ENCODE measurements around the gene CTTNBP2.
A peak's percentile ranks its signal among the peaks of the same experiment; 100 is the strongest.

CTTNBP2 gene

GRCh38 chr7:117824592-117824991 lies 48.6 kb downstream of the CTTNBP2 start:
- no peak for FAIRE-seq
- no peak for DNase-seq (ENCODE audit: low spot score)

DNA sequence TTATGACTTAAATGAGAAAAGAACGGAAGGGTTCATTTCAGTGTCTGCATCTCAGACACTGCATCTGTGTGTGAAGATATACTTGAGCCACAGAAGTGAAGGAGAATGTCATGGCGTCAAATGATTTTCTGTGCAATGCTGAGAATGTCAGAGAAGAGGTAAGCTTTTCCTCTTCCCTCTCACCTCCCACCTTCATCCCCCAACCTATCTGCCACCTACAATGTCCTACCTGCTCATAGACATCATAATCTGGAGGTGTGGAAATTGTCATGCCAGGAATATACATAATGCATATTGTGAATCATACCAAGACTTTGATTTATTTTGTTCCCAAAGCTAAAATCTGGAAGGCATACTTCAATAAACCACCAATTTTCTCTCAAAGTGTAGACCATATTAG lies 53.7 kb downstream of the CTTNBP2 start:
- DNase-seq (ENCODE audit: low spot score) (no peak), FAIRE-seq (no peak)

DNA sequence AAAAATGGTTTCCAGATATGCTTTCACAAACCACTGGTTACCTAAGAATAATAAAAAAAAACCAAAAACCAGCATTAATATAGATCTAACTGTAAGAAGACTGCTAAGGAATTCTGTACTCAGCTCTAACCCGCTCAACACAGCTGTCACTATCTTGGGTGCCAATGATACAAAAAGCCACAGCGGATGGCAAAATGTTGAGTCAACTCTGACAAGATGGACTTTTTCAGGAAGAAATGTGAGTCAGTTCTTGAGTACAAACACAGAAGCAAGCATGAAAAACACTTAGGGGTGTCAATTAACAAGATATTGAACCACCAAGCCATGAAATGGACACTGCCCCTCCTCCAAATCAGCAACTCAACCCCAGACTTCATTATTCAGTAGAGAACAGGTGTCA lies 55.0 kb downstream of the CTTNBP2 start:
- no peak for FAIRE-seq
- DNase-seq (ENCODE audit: low spot score) = no peak

DNA sequence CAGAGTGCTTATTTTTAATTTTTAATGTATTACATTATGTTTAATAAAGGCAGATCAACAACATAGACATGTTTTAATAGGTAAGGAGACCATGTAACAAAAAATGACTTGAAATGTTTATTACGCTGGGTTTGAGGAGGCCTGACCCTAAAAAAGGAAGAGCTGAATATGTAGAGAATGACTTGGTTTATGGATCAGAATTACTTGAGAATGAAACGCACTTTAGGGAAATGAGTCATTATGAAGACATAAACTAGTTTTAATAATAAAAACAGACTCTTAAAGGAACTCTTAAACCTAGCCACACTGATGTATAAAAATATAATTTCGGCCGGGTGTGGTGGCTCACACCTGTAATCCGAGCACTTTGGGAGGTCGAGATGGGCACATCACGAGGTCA lies 56.5 kb downstream of the CTTNBP2 start:
- FAIRE-seq (no peak), DNase-seq (ENCODE audit: low spot score) (no peak)

DNA sequence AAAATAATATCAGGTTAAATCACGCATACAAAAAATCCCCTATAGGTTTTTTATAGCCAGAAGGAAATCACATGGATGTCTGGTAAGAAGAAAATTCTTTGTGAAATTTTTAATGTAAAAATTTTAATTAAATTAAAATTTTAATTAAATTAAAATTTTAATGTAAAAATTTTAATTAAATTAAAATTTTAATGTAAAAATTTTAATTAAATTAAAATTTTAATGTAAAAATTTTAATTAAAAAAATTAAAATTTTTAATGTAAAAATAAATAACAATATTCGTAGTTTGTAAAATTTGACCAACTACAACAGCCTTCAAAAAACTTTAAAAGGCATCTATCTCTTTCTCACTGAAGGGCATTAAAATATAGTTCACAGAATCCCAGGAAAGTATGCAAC lies 61.5 kb downstream of the CTTNBP2 start:
- FAIRE-seq (peak; percentile 95), DNase-seq (ENCODE audit: low spot score) (no peak)

GRCh38 chr7:117810642-117811512 lies 62.4 kb downstream of the CTTNBP2 start:
- DNase-seq (ENCODE audit: low spot score) = peak; percentile 36
- FAIRE-seq = peak; percentile 37

DNA sequence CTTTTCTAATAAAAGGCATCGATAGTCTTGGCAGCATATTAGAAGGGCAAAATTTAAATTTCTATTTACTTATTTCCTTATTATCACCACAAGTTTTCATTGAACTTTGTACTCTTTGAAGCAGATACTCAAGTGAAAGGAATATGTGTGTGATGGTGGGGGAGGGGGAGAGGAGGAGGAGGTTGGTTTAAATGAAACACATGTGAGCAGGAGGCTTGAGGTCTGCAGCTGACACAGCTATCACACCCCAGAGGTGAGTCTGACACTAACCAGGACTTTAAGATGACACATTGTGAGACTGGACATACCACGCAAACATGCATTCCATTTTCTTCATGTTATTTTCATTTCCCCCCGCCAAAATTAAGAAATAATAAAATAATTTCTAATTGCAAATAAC lies 63.3 kb downstream of the CTTNBP2 start:
- no peak for FAIRE-seq

DNA sequence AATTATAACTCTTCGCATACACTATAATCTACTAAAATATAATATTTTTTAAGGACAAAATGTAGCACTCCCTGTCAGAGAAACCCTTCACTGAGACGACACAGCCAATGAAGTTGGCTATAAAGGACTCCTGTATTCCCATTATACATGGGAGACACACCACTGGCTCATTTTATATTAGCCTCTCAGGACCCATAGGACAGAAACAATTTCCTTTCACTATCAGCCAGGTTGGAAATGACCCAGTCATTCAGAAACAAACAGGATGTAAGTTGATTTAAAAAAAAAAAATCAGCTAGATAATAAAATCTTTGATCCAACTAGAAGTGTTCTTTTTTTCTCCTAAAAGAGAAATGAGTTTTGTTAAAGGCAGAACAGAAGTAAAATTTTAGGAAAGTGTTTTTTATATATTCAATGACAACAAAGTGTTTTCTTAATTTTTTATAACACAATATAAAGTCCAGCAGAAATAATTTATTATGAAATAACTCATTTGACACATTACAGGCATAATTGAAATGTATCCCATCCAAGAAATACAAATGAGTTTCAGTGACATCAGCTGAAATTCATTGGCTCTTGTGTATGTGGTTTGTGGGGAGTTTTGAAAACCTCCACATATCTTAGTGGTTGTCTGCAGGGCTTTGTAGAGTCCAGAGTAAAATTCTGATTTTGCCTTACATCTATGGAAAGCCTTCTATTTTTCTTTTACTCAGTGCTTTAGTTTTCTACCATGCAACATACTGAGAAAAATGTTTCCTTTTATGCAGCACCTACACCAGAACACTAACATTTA lies 64.1 kb downstream of the CTTNBP2 start:
- no peak for FAIRE-seq
- DNase-seq (ENCODE audit: low spot score) = no peak

More for the DNA sequence above, 63.3 kb downstream of the CTTNBP2 start:
- peak; percentile 60 for DNase-seq (ENCODE audit: low spot score)

DNA sequence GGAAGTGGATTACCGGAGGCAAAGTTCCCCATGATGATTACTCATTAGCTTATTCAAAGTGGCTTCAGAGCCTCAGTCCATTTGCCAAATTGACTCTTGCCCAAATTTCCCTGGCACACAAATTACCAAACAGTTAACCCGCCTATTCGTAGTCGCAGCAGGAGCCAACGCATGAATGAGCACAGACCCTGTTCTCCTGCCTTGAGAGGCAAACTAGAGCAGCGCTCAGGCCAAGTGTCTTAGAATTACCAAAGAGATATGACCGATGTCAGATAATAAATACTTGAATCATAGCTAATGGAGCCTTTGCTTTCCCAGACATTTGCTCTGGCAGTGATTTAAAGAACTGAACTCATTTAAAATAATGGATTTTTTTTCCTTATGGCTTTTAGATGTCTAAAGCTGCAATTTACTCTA lies 64.9 kb downstream of the CTTNBP2 start:
- FAIRE-seq (peak; percentile 98), DNase-seq (ENCODE audit: low spot score) (peak; percentile 76)

DNA sequence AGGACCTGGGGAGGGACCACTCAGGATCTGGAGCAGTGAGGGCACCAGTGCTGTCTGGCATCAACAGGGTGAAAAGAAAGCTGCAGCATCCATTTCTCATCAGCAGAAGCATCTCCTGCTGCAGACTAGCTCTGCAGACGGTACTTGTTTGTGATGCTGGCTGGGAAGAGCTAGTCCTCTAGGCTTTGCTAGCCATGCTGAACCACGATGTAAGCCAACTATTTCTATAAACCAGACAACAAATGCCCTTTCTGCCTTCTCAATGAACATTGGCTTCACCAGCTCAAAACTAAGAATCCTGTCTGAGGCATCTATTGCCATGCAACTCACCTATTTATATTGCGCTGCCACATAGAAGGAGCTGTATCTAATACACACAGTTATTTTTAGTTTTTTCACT lies 65.6 kb downstream of the CTTNBP2 start:
- FAIRE-seq (no peak), DNase-seq (ENCODE audit: low spot score) (no peak)

- no peak for FAIRE-seq
- no peak for DNase-seq (ENCODE audit: low spot score)
Measured at GRCh38 chr7:117806011-117806410, 67.2 kb downstream of the CTTNBP2 start.

DNA sequence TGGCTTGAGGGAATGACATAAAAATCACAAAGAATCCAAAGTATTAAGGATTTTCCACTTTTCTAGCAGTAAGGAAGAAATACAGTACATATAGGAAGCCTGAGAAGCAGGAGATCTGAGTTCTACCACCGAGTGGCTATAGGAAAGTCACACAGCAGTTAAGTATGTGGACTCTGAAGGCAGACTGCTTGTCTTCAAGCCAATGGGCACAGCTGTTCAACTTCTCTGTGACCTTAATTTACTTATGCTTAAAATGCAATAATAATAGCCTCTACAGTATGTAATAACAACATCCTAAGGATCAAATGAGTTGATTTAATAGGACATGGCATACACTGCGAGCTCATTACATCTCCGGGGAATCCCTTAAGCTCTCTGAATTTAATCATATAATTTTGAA lies 68.0 kb downstream of the CTTNBP2 start:
- no peak for DNase-seq (ENCODE audit: low spot score)
- no peak for FAIRE-seq

DNA sequence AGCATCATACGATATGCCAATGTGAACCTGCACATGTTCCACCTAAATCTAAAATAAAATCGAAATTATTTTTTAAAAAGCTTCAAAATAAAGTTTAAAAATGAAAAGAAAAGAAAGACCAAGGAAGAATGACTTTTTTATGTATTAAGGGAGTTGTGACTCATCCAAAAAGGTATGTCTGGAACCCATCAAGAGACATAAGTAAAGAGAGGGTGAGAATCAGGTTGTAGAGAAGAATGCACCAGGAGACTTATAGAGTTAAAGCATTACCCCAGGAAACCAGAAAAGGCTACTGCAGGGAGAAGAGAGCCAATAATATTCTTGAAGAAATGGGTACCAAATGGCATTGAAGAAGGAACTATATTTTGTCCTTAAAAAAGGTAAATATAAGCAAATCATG lies 69.8 kb downstream of the CTTNBP2 start:
- DNase-seq (ENCODE audit: low spot score) (no peak), FAIRE-seq (peak; percentile 68)

GRCh38 chr7:117802660-117803059 lies 70.6 kb downstream of the CTTNBP2 start:
- no peak for DNase-seq (ENCODE audit: low spot score)
- FAIRE-seq = no peak

GRCh38 chr7:117800841-117801240 lies 72.4 kb downstream of the CTTNBP2 start:
- FAIRE-seq = no peak
- no peak for DNase-seq (ENCODE audit: low spot score)

DNA sequence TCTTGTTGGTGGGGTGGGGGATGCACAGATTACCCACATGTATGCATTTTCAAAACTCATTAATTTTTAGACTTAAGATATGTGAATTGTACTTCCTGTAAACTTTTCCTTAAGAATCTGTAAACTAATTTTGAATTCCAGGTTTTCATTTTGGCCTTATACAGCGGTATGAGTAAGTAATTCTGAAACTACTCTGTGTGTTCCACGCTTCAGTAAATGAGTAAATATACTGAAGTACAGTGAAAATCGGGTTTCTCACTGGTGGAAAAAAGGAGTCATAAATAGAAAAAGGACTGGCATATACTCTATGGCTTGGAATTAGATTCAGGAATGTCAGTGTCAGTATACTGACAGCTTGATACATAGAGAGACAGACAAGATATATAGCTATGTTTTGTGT lies 72.8 kb downstream of the CTTNBP2 start:
- FAIRE-seq (peak; percentile 94), DNase-seq (ENCODE audit: low spot score) (peak; percentile 52)

- FAIRE-seq = no peak
- DNase-seq (ENCODE audit: low spot score) = no peak
Measured at GRCh38 chr7:117796889-117797288, 76.4 kb downstream of the CTTNBP2 start.

GRCh38 chr7:117793976-117794375 lies 79.3 kb downstream of the CTTNBP2 start:
- no peak for FAIRE-seq
- DNase-seq (ENCODE audit: low spot score) = no peak

GRCh38 chr7:117793521-117793920 lies 79.7 kb downstream of the CTTNBP2 start:
- DNase-seq (ENCODE audit: low spot score) = no peak
- FAIRE-seq = no peak

DNA sequence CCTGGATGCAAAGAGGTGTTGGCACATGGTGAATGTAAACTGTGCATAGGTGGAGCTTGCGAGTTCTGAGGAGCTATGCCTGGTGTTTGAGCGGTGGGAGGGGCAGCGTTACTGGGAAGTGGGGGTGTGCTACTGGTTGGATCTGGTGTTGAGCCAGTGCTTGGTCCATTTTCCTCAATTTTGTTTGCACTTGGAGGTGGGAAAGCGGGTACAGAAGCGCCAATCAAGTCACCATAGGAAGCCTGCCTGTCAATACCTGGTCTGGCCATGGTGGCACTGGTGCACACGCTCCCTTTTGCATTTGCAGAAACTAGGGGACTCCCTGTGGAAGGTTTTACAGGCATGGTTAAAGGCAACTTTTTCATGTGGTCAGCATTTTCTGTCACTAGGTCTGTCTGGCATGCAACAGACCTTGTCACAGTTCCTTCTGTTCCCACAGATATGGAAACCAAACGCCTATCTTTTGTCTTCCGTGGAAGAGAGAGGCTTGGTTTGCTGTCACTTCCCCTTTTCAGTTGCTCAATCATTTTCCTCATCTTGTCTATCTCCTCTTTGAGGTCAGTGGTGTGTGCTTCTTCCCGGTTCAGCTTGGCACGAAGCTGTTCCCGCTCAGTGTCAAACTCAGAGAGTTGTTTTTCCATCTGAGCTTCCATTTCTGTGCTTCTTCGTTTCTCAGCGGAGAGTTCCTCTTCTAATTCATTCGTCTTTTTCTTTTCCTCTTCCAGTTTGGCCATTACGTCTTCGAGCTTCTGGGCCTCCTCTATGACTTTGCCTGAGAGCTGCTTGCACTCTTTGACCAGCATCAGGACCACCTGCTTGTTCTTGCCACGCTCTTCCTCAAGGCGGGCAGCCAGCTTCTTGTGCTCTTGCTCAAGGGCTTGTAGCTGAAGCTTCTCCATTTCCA lies 81.1 kb downstream of the CTTNBP2 start:
- FAIRE-seq (no peak), DNase-seq (ENCODE audit: low spot score) (no peak)

- FAIRE-seq = no peak
- DNase-seq (ENCODE audit: low spot score) = no peak
Measured at GRCh38 chr7:117790731-117791130, 82.5 kb downstream of the CTTNBP2 start.
